NCI-H2081 treated with DMSO at 0.1 percent for 48 hours (cell line): Measurements from ENCODE around the gene AVP.
A peak's percentile ranks its signal among the peaks of the same experiment; 100 is the strongest.

Source experiments
- DNase-seq: peaks from one replicate; lab custom pipeline; 2025; lab: John Stamatoyannopoulos, UW

The AVP gene

DNA sequence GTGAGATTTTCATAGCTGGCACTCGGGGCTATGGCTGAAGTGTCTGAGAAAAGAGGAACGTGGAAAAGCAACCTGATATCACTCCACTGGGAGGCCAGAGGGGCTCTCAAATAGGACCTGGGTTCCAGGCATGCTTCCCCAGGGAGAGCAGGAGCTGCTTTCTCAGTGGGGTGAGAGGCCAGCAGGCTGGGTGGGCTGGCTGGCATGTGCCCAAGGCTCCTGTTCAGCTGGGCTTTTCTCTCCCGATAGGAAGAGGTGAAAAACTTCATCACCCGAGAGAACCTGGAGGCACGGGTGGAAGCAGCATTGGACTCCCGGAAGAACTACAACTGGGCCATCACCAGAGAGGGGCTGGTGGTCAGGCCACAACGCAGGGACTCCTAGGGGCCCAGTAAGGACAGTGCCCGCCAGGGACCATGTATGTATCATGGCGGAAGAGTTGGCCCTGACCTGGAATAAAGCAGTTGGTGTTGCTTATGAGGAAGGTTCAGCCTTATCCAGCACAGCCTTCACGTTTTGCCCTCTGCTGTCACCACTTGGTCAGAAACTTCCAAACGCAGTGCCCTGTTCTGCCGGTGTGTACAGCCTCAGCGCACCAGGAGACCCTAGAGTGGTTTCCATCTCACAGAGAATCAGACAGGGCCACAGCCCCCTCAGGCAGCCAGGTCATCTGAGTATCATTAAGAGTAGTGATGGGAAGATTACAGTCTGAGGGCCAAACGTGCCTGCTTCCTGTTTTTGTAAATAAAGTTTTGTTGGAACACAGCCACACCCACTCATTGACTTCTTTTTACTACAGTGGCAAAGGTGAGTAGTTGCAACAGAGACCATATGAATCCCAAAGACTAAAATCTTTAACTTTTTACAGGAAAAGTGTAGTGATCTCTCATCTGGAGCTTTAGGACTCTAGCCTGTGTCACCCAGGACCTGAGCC, 36.8 kb downstream of the AVP start:
- no peak for DNase-seq

DNA sequence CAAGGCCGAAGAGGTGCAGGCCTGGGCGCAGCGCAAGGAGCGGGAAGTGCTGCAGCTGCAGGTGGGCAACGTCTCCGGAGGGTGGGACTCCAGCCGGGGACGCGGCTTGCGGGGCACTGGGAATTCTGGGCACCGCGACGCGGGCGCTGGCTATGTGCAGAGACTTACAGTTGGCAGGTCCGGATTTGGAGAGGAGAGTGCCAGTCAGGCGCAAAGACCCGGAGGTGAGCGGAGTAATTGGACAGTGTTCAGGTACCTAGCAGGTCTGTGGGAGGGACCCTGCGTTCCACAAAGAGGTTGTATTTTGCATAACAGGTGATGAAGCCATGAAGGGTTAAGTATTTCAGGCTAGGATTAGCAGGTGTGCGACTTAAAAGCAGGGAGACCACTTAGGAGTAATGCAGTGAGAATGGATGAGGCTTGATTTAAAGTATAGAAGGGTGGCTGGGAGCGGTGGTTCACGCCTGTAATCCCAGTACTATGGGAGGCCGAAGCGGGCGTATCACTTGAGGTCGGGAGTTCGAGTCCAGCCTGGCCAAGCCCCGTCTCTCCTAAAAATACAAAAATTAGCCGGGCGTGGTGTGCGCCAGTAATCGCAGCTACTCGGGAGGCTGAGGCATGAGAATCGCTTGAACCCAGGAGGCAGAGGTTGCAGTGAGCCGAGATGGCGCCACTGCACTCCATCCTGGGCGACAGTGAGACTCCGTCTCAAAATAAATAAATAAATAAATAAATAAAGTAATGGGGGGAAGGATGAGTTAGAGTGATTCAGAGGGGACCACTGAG, 37.7 kb downstream of the AVP start:
- peak; percentile 48 for DNase-seq

DNA sequence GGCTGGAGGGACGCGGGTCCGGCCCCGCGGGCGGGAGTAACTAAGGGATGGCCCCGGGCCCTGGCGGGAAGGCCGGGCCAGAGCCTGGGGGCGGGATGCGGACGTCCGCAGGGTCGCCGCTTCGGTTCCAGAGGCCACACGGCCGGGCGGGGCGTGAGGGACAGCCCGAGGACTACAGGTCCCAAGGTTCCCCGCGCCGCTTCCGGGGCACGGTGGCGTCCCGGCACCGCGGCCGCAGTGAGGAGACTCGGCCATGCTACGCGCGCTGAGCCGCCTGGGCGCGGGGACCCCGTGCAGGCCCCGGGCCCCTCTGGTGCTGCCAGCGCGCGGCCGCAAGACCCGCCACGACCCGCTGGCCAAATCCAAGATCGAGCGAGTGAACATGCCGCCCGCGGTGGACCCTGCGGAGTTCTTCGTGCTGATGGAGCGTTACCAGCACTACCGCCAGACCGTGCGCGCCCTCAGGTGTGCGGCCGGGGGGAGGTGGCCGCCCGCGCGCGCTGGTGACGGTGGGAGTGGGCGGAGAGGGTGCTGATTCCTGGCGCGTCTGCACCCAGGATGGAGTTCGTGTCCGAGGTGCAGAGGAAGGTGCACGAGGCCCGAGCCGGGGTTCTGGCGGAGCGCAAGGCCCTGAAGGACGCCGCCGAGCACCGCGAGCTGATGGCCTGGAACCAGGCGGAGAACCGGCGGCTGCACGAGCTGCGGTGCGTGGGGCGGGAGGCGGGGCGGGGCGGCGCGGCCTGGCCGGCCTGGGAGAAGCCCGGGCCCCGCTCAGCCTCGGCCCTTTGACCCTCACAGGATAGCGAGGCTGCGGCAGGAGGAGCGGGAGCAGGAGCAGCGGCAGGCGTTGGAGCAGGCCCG, 38.5 kb downstream of the AVP start, which contains the start of gene MRPS26:
MRPS26 (plus strand) TSS at position 237 of the 861 bp plus-strand sequence; CDS start at position 254, 17 bp downstream.
- no peak for DNase-seq

DNA sequence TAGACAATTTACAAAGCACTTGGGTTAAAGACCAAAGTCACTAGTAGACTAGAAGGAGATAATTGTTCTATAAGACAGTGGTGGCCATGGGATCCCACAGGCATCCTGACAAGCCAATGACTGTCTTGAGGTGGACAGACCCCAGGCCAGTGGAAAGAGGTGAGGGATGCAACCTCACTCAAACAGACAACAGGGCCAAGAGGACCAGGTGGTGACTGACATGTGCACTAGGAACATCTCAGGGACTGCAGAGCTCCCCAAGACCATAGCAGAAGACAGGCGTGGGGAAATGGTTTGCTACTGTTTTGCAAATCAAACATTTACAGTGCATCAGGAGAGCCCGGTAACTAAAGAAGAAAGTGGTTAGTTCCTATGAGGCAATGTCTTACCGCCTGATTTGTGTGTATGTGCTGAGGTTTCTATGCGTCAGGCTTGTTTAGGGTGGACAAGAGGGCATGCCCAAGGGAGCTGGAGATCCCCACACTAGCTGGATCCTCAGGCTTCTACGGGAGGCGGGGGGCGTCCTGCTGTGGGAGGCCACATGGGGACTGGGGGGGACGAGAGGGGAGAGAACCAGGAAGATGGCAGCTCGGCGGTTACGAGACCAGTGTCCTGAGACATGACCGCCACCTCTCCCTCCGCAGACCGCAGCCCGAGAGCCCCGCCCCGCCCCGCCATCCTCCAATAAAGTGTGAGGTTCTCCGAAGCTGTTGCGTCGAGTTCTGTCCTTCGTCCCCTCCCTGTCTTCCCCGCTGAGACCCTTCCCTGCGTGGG, 39.3 kb downstream of the AVP start:
- no peak for DNase-seq

DNA sequence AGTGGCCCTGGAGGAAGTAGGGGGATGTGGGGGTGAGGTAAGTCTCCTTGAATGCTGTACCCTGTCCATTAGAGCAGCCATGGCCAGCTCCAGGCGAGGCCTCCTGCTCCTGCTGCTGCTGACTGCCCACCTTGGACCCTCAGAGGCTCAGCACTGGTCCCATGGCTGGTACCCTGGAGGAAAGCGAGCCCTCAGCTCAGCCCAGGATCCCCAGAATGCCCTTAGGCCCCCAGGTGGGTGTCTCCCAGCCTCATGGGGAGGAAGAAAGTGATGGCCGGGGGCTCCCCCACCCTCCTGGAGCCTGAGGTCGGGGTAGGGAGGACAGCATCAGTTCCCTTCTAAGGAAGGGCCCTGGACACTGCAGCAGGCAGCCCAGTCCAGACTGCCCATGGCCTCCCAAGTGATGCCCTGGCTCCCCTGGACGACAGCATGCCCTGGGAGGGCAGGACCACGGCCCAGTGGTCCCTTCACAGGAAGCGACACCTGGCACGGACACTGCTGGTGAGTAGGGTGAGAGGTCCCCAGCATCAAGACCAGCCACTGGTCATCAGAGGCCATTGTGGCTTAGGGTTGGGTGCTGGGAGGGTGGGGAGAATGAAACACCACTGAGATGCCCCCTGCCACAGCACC, 40.1 kb downstream of the AVP start:
- DNase-seq: no peak

DNA sequence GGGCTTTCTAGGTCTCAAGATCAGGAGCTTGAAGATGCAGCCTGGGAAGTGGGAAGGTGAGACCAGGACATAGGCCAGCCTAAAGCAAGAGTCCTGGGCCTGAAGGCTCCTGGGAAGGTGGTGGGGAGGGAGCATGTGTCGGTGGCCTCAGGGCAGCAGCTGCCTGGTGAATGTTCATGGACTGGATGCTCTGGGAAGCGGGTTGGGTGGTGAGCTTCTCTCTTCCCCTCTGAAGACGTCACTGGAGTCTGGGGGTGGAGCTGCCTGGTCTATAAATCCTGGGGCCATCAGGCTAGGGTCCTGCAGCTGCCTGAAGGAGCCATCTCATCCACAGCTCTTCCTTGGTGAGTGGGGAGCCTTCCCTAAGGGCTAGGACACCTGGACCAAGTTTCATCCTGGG, 41.2 kb downstream of the AVP start, which contains the start of gene GNRH2:
GNRH2 (plus strand) TSS at position 301 of the 400 bp plus-strand sequence. CDS start 793 bp downstream, outside the sequence.
- no peak for DNase-seq

DNA sequence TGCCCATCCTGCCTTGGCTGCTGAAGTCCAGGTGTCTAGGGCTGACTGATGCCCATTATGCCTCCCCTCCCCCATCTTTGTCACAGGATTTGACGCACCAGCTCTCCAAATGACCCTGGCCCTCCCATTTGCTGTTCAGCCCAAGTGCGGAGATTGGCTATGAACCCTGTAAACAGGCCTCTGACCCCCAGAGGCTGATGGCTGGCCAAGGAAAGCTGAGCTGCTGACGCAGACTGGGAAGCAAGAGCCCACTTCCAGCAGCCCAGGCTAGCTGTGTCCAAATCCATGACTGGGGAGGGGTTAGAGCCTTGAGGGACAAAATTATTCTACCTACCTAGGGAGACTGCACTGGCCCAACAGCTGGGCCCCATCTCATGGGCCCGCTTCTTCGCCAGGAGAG, 41.9 kb downstream of the AVP start:
- DNase-seq: no peak

DNA sequence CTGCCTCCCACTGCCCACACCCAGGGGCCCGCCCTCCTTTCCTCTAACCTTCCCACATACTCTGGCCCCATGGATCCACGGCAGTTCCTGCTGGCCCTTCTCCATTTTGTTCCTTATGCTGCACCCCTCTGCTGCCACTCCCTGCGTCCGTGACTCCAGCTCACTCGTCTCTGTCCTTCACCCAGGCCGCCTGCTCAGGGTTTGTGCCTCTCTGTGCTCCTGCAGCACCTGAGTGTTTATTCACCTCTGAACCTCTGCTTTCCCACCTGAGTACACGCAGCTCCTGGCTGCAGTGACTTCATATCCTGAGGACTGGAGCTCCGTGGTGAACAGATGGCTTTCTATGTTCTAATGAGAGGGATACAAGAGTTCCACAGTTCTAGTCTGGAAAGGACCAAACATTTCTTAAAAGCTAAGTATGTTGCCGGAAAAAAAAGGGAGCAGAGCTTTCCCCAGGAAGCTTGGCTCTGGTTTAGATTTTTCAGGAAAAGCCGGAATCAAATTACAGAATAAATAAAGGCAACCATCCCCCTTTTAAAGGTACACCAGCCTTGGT, 42.6 kb downstream of the AVP start:
- no peak for DNase-seq

DNA sequence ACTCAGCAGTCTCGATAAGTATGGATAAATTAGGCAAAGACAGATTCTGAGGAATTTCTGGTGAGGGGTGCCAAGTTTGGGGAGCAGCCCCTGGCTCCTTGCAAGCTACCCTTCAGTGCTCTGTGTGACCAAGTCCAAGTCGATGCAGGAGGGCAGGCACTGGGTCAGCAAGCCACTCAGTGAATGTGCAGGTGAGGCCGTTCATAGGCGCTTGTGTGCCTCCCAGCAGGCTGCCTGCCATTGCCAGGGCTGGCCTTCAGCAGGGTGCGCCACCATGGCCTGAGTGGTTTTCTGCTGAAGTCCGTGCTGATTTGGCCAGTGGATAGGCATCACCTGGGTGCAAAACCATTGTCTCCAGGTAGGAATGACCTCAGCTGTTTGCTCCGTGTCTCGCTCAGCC, 44.4 kb downstream of the AVP start:
- no peak for DNase-seq

DNA sequence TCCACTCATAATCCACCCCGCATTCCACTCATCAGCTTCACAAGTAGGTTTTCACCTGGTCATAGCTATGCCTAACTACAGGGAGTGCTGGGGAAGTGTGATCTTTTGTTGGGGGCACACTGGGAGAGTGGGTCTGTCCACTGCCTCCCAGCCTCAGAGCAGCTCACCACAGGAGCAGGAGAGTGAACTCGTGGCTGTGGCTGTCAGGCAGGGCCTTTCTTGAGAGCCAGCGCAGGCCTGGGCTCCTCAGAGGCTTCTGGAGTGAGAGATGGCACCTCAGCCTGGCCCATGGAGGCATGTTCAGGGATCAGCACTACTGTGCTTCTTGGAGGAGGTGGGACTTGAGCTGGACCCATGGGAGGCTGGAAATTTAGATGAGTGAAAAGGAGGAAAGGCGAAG, 45.1 kb downstream of the AVP start:
- DNase-seq: no peak

DNA sequence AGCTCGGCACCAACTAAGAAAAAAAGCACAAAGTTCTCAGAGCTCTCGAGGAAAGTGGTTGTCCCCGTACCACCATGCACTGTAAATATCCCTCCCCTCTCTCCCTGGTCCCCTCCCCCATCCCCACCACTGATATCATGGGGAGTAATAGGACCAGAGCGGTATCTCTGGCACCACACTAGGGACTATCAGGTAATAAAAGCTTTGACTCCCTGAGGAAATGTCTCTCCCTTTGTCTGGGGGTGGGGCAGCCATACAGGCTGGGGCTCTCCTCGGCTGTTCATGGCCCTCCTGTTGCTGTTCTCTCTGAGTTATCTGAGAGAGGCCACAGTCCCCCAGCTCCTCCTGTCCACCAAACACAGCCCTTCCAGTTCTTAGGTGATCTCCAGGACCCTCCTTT, 46.1 kb downstream of the AVP start:
- no peak for DNase-seq

DNA sequence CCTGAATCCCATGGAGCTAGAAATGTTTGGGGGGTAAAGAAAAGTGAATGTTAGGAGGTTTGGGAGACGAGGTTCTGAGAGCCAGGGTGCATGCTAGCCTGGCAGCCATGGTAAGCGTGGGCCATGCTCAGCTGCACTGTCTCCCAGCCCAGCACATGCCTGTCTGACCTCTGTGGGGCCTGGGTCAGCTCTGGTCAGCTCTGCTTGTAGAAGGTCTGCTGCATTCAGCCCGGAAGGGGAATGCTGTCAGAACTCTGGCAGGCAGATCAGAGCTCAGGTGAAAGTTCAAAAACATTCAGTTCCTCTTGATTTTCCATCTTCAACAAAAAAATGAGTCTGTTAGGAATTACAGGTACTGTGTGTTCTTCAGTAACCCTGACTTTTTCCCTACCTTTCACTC, 46.9 kb downstream of the AVP start:
- DNase-seq: no peak

DNA sequence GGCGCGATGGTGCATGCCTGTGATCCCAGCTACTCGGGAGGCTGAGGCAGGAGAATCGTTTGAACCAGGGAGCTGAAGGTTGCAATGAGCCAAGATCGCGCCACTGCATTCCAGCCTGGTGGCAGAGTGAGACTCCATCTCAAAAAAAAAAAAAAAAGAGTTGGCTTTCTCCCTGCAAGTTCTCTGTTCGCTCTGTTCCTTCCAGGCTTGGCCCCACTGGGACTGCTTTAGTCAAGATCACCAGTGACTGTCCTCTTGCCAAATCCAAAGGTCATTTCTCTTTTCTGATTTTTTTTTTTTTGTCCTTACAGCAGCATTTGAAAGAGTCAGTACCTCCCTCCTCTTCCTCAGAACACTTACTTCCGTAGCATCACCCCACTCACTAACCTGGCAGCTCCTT, 51.9 kb downstream of the AVP start:
- DNase-seq: no peak
